Activated CD4-positive, alpha-beta T cell treated with anti-CD3 and anti-CD28 coated beads for 1 hour (primary cell): ENCODE measurements around the gene SNAPC2.
A peak's percentile ranks its signal among the peaks of the same experiment; 100 is the strongest.

ENCODE experiments used
- DNase-seq: peaks from one replicate; pipeline ENCODE4 v3.0.0-alpha.2; 2020

The SNAPC2 gene, protein sequence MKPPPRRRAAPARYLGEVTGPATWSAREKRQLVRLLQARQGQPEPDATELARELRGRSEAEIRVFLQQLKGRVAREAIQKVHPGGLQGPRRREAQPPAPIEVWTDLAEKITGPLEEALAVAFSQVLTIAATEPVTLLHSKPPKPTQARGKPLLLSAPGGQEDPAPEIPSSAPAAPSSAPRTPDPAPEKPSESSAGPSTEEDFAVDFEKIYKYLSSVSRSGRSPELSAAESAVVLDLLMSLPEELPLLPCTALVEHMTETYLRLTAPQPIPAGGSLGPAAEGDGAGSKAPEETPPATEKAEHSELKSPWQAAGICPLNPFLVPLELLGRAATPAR

DNA sequence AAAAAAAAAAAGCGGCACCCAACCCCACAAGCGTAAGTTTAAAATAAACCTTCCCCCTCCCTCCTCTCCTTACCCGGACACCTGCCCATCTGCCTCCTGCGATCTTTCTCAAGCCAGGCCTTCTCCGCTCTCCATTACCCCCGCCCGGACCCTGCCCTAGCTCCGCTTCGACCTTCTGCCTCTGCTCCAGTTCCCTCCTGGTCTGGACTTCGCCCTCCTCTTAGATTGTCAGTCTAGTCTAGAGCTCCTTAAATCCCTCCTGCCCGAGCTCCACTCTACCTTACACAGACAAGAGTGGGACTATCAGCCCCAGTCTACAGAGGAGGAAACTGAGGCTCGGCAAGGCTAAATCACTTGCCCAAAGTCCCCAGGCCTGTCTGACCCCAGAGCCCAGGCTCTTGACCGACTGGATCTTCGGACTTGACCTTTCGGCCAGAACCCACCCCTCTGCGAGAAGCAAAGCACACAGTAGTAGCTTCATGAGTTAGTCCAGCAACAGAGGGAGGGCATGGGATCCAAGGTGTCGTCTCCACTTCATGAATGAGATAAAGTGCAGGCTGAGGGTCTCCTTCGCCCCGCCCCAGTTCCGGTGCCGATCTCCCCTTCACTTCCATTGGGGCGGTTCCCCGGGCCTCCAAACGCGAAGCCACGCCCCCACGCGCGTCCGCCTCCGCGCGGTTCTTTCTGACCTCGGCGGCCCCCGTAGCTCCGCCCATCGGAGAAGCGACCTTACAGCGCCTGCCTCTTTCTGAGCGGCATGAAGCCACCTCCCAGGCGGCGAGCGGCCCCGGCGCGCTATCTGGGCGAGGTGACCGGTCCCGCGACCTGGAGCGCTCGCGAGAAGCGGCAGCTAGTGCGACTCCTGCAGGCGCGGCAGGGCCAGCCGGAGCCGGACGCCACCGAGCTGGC lies at the start of gene SNAPC2:
Gene SNAPC2 (plus strand): TSS at position 729 of the 909 bp plus-strand sequence. CDS start 29 bp downstream, at position 758.
- peak; percentile 94 for DNase-seq

DNA sequence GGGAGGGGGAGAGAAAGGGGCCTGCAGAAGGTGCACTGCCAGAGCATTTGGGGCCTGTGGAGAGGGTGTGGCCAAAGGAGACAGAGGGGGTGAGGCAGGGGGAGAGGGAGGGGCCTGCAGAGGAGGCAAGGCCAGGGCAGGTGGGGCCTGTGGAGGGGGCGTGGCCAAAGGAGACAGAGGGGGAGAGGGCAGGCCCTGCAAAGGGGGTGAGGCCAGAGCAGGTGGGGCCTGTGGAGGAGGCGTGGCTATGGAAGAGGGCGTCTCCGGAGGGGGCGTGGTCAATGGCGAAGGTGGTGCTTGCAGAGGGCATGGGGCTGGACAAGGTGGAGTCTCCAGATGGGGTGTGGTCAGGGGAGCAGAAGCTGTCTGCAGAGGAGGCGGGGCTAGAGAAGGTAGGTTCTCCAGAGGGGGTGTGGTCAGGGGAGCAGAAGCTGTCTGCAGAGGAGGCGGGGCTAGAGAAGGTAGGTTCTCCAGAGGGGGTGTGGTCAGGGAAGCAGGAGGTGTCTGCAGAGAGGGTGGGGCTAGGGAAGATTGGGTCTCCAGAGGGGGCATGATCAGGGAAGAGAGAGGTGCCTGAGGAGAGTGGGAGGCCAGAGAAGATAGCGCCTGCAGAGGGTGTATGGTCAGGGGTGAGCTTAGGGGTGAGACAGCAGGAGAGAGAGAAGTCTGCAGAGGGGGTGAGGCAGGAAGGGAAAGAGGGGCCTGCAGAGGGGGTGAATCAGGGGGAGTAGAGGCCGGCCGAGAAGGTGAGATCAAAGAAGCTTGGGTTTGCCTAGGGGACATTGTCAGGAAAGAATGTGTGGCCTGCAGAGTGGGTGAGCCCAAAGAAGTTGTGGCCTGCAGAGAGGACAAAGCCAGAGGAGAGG lies 49.3 kb upstream of the SNAPC2 start:
- DNase-seq: no peak

DNA sequence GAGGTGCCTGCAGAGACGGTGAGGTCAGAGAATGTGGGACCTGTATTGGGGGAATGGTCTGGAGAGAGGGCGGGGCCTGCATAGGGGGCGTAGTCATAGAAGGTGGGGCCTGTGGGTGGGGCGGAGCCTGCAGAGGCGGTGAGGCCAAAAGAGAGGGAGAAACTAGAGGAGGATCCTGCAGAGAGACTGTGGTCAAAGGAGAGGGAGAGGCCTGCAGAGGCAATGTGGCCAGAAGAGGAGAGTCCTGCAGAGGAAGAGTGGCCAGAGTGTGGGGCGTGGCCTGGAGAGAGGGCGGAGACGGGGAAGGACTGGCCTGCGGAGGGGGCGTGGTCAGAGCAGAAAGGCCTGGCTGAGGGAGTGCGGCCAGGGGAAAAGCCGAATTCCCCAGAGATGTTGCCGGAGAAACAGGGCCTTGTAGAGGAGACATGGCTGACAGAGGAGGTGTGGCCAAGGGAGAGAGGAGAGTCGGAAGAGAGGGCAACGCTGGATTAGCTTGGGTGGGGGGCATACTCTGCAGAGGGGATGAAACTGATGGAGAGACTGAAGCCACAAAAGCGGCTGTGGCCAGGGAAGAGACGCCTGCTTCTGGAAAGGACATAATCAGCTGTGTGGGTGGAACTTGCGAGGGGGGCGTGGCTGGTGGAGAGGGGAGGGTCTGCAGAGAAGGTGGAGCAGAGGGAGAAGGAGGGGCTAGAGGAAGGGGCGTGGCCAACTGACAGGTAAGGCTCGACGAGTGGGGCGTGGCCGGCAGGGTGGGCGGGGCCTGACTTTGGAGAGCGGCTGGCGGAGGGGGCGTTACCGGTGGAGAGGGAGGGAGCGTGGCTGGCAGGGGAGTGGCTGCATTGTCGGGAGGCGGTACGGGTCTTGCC lies 48.5 kb upstream of the SNAPC2 start:
- peak; percentile 65 for DNase-seq

DNA sequence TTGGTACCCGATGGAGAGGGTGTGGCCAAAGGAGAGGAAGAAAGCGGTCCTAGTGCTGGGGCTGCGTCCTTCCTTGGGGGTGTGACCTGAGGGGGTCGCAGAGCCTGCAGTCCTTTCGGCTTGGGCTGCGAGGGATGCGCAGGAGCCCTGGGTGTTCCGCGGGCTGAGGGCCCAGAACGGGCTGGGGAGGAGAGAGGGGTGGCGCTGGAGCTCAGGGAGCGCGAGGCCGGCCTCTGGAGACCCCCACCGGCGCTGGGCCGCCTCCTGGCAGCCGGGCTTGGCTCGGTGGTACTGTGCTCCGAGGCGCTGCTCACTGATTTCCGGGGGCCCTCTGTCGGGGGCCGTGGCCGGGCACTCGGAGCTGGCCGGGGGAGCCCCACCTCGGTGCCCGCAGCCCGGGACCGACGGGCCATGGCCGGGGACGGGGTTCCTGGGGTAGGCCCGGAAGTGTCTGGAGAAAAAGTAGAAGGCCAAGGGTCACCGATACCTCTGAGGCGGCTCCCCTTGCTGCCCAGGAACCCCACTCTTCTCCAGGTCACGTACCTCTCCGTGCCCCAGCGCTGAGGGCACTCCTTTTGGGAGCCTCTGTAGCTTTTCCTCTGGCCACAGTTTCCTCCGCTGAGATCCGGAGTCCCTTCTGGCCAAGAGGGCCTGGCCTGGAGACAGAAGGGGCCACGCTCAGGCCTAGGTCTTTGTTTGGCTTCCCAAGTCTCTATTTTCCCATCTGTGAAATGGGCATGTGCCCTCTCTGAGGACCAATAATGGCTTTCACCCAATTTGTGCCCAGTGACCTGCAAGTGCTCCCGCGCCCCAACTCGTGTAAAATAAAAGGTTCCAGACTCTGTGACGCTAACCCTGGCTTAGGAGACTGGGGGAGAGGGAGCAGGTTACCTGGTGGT lies 47.6 kb upstream of the SNAPC2 start:
- DNase-seq: no peak

DNA sequence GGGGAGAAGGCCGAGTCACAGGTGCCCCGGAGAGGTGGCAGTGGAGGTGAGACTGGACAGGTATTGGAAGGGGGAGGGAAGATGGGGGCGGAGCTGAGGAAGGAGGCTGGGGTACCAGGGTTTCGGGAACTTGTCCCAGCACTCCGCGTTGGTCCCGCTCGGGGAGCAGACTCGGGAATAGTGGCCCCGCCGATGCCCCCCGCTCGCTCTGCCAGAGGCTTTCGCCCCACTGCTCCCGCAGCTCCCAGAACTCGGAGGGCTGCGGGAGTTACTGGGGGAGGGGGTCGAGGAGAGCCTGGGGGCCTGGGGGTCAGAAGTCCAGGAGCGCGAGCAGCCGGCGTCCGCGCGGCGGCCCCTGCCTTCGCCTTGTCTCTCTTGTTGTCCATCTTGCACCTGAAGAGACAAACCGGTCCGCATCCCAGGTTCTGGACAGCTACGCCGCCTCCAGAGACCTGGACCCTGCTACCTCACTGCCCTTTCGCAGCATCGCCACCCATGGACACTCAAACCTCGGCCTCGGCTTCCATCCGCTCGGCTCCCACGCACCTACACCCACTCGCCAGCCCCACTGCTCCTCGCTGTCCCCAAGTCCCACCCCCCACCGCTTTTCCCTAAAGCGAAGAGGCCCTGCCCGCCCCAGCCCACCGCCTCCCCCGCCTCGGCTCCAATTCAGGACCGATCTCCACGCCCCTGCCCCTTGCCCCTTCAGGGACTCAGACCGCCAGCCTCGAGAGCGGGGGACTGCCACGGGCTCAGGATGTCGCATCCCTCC lies 46.6 kb upstream of the SNAPC2 start:
- DNase-seq: no peak

DNA sequence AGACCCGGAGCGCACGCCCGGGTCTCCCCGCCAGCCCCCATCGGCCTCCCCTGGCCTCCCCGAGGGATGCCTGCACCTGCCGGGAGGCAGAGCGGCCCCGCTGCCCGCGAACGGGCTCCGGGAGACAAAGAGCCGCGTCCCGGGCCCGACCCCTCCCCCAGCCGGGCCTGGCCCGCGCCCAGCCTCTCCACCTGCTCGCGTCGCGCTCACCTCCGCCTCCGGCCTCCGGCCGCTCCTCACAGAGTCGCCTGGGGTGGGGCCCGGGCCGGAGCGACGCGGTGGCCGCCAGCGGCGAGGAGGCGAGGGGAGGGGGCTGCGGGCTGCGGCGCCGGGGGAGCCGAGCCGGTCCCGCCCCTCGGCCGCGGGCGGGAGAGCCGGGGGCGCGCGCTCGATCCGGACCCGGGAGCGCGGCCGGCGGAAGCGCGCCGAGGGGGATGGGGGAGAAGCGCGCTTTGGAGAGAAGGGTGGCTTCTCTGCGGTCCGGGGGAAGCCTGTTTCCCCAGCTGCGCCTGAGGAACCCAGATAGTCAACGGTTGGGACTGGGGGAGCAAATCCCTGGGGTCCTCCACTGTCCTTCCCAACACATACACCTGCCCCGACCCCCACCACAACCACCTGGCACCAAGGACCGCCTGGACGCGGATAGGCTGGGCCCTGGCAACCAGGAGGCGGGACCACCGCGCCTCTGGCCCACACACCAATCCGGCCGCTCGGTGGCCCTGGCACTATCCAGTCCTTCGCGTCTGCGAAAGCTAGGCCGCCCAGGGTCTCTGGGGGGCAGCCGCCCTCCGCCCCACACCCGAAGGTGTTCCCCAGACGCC lies 45.9 kb upstream of the SNAPC2 start, which contains the start of gene PRR36:
Gene PRR36 (minus strand): TSS at position 315 of the 821 bp plus-strand sequence. CDS start 701 bp downstream, outside the sequence.
- no peak for DNase-seq

DNA sequence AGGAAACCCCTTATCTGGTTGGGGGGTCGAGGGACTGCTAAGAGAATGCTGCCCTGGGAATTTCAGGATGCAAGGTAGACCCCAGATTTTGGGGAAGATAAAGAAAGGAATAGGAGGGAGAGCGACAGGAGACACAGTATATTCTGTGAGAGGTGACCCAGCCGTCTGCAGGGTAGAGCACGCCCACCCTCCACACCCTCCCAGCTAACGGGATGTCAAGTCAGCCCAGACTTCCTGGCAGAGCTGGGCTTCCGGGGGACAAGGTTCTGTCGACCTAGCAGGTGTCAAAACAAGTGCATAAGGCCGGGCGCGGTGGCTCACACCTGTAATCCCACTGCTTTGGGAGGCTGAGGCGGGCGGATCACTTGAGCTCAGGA lies 45.3 kb upstream of the SNAPC2 start:
- no peak for DNase-seq

DNA sequence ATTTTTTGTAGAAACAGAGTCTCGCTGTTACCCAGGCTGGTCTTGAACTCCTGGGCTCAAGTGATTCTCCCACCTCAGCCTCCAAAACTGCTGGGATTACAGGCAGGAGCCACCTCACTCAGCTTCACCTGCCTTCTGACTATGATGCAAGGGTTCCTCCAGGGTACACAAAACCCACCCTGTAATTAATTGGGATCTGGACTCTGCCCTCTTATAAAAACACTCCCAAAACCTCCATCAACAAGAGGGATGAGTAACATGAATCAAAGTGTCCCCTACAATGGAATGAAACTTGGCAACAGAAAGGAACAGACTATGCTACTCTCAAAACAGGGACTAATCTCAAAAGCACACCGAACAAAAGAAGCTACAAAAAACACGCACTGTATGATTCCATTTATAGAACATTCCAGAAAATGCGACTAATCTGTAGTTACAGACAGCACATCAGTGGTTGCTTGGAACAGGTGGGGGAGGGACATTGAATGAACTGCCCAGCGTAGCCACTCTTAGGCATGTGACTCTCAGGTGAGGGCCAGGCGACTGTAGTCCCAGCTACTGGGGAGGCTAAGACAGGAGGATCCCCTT lies 42.8 kb upstream of the SNAPC2 start:
- no peak for DNase-seq

DNA sequence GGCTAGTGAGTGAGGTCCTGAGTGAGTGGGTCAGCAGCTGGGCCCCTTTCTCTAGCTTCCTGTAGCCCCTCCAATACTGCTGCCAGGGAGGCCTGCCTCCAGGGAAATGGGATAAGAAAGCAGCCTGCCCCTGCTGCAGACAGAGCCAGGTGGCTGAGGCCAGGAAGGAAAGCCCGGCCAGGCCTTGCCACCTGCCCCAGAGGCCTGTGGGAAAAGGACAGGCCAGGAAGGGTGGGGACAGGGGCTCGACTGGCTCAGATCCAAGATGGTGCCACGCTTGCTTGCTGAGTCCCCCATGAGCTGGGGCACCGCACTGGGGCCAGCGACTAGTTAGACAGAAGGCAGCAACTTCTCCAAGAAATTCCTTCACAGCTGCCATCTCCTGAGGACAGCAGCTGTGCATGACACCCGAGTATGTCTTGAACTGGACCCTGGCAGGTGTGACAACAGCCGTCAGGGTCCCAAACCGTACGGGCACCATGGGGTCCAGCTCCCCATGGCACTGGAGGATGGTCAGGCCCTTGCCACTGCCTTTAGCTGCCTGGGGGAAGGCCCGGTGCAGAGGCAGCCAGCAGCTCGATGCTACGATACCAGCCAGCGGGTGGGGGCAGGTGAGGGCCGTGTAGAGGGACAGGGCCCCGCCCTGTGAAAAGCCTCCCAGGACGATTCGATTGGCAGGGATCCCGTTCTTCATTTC lies 40.9 kb upstream of the SNAPC2 start:
- no peak for DNase-seq

DNA sequence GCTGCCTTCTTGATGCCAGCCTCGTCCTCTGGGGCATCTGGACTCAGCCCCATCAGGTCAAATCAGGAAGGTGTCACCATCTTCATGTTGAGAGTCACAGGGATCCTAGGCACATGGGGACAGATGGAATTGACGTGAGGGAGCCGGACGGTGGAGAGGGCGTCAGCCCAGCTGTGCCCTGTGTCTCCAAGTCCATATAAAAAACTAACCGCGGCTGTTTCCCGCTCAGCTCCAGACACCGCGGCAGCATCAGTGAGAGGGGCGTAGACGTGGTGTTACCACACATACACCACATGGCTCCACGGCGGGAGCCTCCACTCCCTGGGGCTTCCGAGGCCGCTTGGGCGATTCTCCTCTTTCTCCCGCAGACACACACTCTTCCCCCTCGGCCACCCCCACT lies 40.3 kb upstream of the SNAPC2 start:
- no peak for DNase-seq

DNA sequence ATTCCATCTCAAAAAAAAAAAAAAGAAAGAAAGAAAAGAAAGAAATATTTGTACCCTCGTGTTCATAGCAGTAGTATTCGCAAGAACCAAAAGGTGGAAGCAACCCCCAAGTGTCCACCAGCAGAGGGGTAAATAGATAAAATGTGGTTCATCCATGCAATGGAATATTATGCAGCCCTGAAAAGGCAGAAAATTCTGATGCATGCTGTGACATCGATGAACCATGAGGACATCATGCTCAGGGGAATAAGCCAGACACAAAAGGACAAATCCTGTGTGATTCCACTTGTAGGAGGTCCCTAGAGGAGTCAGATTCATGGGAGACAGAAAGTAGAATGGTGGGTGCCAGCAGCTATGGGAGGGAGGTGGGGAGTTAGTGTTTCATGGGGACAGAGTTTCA lies 38.2 kb upstream of the SNAPC2 start:
- no peak for DNase-seq

DNA sequence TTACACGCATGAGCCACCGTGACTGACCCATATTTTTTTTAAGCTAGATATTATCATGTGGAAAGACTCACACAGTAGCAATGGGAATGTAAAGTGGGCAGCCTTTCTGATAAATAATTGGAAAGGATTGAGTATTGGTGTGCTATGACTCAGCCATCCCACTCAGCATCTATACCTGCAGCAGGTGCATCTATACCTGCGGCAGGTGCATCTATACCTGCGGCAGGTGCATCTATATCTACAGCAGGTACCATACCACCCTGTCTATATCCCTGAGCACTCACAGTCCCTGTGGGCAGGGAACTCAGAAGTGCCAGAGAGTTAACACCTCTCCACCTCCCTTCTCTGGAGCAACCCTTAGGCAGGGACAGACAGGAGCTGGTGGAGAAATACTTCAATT lies 37.0 kb upstream of the SNAPC2 start:
- no peak for DNase-seq

DNA sequence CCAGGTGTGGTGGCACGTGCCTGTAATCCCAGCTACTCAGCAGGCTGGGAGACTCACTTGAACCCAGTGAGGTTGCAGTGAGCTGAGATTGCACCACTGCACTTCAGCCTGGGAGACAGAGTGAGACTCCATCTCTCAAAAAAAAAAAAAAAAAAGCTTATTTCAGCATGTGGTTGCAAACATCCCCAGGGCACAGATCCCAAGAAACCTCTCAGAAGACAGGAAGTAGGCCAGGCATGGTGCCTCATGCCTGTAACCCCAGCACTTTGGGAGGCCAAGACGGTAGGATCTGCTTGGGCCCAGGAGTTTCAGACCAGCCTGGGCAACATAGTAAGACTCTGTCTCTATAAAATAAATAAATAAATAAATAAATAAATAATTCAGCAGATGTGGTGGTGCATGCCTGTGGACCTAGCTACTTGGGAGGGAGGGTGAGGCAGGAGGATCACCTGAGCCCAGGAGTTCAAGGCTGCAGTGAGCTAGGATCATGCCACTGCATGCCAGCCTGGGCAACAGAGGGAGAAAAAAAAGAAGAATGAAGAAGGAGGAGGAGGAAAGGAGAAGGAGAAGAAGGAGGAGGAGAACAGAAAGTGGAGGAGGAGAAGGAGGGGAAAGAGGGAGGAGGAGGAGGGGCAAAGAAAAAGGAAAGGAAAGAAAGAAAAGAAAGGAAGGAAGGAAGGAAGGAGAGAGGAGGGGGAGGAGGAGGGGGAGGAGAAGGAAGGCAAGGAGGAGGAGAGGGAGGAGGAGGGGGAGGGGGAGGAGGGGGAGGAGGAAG lies 36.2 kb upstream of the SNAPC2 start:
- no peak for DNase-seq

DNA sequence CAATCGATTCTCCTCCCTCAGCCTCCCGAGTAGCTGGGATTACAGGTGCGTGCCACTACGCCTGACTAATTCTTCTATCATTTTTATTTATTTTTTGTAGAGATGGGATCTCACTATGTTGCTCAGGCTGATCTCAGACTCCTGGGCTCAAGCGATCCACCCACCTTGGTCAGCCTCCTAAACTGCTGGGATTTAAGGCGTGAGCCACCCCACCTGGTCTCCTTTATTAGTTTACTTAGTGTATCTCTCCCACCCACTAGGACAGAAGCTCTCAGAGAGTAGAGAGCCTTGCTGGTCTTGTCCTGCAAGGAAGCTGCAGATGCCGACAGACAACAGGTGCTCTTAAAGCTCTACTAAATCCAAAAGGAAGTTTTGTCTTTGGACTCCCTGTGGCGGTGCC lies 34.3 kb upstream of the SNAPC2 start:
- DNase-seq: no peak

DNA sequence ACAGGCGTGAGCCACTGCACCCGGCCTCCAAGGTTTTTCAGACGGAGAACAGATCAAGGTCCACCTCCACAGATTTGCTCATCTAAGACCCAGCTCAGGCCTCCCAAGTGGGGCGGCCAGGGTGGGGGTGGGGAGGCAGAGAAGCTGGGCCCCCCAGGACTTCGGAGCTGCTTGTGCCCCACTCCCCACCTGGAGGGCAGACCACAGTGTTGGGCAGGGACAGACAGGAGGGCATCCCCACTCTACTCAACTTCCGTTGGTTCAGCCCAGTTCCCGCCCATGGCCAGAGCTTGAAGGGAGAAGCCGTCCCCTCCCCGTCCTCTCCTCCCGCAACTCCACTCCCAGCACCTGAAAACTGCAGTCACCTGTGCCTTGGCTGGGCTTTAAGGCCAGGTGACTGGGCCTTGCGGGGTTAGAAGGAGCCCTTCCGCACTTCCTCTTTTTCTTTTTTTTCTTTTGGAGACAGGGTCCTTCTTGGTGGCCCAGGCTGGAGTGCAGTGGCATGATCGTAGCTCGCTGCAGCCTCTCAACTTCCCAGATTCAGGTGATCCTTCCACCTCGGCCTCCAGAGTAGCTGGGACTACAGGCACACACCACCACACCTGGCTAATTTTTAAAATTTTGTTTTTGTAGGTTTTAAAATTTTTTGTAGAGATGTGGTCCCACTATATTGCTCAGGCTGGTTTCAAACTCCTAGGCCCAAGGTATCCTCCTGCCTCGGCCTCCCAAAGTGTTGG lies 32.6 kb upstream of the SNAPC2 start:
- no peak for DNase-seq

DNA sequence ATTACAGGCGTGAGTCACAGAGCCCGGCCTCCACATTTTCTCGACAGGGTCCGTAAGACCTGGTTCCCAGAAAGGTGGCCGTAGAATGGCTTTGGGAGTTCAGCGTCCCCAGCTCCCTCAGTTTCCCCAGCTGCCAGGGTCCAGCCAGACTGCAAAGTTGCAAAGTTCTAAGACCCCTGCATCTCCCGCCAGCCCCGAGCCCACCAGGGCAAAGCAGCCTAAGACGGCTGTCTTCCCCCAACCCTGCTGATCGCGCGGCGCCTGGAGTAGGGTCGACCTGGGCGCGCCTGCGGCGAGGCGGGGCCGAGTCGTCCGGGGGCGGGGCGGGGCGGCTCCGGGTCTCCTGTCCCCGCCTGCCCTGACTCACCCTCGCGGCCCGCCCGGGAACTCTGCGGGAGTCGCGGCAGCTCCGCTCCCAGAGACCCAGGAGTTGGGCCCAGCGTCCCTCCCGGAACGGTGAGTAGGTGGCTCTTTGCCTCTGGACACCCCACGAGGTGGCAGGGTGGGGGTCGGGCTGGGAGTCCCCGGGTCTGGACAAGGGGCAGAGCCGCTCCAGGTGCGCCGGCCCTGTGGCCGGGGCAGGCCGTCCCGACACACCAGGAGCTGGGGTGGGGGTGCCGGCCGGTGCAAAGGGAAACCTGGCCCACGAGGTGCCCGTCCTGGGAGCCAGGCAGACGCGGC lies 31.9 kb upstream of the SNAPC2 start, which contains the start of gene LRRC8E:
Gene LRRC8E (plus strand): TSS at position 366 of the 681 bp plus-strand sequence. CDS start 7,094 bp downstream, outside the sequence.
- DNase-seq: peak; percentile 27
